CD14-positive monocyte (primary cell): ENCODE data around the gene KRTAP2-1. TPM values are rescaled to one million over a fixed set of nuclear protein-coding genes. Genes with fewer than 3 reads are reported as not detected.
"Not testable (repeated sequence)": the region's sequence is repeated elsewhere in the genome, so short reads cannot be mapped to it uniquely, and the experiment has no call there.

Experiments used
- DNase-seq, 3 donors: peaks; one replicate each; pipeline ENCODE4 v3.0.0-alpha.2; 2011 to 2022
- H2AFZ ChIP-seq: 2 replicates; pipeline ENCODE4 v1.6.0; 2012; ENCODE audit warnings: mild to moderate bottlenecking, low read depth, low read length, inconsistent platforms; ENCODE audit not compliant: insufficient read depth, poor library complexity, severe bottlenecking
- H3K27ac ChIP-seq, 2 donors: 1 replicate in 1 of 2; 2 replicates in 1 of 2; pipeline ENCODE4 v1.5.1; 2012 to 2013; ENCODE audit warnings: low read length in 2 of 2, control low read depth in 1 of 2, inconsistent platforms in 1 of 2, low read depth in 1 of 2, mild to moderate bottlenecking in 1 of 2
- H3K27me3 ChIP-seq, 2 donors: one replicate each; pipeline versions ENCODE4 v1.6.0 to v1.6.1; 2011 to 2013; ENCODE audit warnings: low read length in 2 of 2; ENCODE audit not compliant: control insufficient read depth in 2 of 2, insufficient read depth in 2 of 2
- H3K36me3 ChIP-seq, 2 donors: replicated peaks in 1 of 2; 1 replicate in 1 of 2; 2 replicates in 1 of 2; pipeline versions ENCODE4 v1.5.1 to v1.6.1; 2012 to 2013; ENCODE audit warnings: low read length in 2 of 2, control low read depth in 1 of 2, inconsistent platforms in 1 of 2, mild to moderate bottlenecking in 1 of 2; ENCODE audit not compliant: insufficient read depth in 2 of 2, control insufficient read depth in 1 of 2
- H3K4me1 ChIP-seq, 2 donors: 1 replicate in 1 of 2; 2 replicates in 1 of 2; pipeline versions ENCODE4 v1.5.1 to v1.6.1; 2012 to 2013; ENCODE audit warnings: low read length in 2 of 2, control low read depth in 1 of 2, inconsistent platforms in 1 of 2, mild to moderate bottlenecking in 1 of 2, moderate library complexity in 1 of 2; ENCODE audit not compliant: insufficient read depth in 2 of 2, control insufficient read depth in 1 of 2
- H3K4me2 ChIP-seq: replicated peaks from 2 replicates; pipeline ENCODE3; 2012; ENCODE audit warnings: low read length, moderate library complexity, mild to moderate bottlenecking; ENCODE audit not compliant: poor library complexity, severe bottlenecking; ENCODE audit errors: extremely low read depth
- H3K4me3 ChIP-seq, 3 experiments: fragments of 200-600 bp in 1 of 3; sonication (generic) in 1 of 3; replicated peaks in 1 of 3; 1 replicate in 2 of 3; 2 replicates in 1 of 3; pipeline ENCODE4 v1.5.1; 2011 to 2013; ENCODE audit warnings: low read length in 3 of 3, mild to moderate bottlenecking in 3 of 3, control low read depth in 2 of 3, low read depth in 2 of 3, inconsistent platforms in 1 of 3, moderate library complexity in 1 of 3
- H3K79me2 ChIP-seq: 2 replicates; pipeline ENCODE4 v1.6.0; 2012; ENCODE audit warnings: mild to moderate bottlenecking, control low read depth, inconsistent platforms, low read length, moderate library complexity; ENCODE audit not compliant: insufficient read depth
- H3K9ac ChIP-seq: 2 replicates; pipeline ENCODE4 v1.6.0; 2017; ENCODE audit warnings: low read length, mild to moderate bottlenecking; ENCODE audit not compliant: insufficient read depth, poor library complexity, severe bottlenecking
- H3K9me3 ChIP-seq, 2 donors: replicated peaks in 1 of 2; 1 replicate in 1 of 2; 2 replicates in 1 of 2; pipeline versions ENCODE4 v1.5.1 to v1.6.1; 2012 to 2013; ENCODE audit warnings: low read length in 2 of 2, control low read depth in 1 of 2; ENCODE audit not compliant: control insufficient read depth in 1 of 2, insufficient read depth in 1 of 2
- H4K20me1 ChIP-seq: 2 replicates; pipeline ENCODE4 v1.6.0; 2012; ENCODE audit warnings: mild to moderate bottlenecking, low read length, control low read depth, moderate library complexity; ENCODE audit not compliant: insufficient read depth
- H3K27ac Mint-ChIP-seq, 7 donors: one replicate each; pipeline ENCODE4 v1.8.0; 2020; ENCODE audit warnings: mild to moderate bottlenecking in 7 of 7, mixed read lengths in 7 of 7, moderate library complexity in 6 of 7, inconsistent platforms in 2 of 7
- H3K27me3 Mint-ChIP-seq, 3 donors: one replicate each; pipeline ENCODE4 v1.8.0; 2021 to 2022; ENCODE audit warnings: low read depth in 3 of 3, mild to moderate bottlenecking in 3 of 3, mixed read lengths in 3 of 3, moderate library complexity in 3 of 3, inconsistent platforms in 1 of 3
- H3K36me3 Mint-ChIP-seq, 2 donors: one replicate each; pipeline ENCODE4 v1.8.0; 2020; ENCODE audit warnings: mixed read lengths in 2 of 2, inconsistent platforms in 1 of 2, mild to moderate bottlenecking in 1 of 2
- H3K4me1 Mint-ChIP-seq: one replicate; pipeline ENCODE4 v1.8.0; 2020; ENCODE audit warnings: mild to moderate bottlenecking, mixed read lengths
- H3K4me3 Mint-ChIP-seq, 2 donors: one replicate each; pipeline ENCODE4 v1.8.0; 2020; ENCODE audit warnings: mild to moderate bottlenecking in 2 of 2, mixed read lengths in 2 of 2, moderate library complexity in 1 of 2
- H3K9me3 Mint-ChIP-seq, 7 donors: one replicate each; pipeline ENCODE4 v1.8.0; 2020 to 2022; ENCODE audit warnings: mixed read lengths in 7 of 7, mild to moderate bottlenecking in 6 of 7, moderate library complexity in 6 of 7, inconsistent platforms in 2 of 7
- CTCF ChIP-seq: fragments of 200-600 bp; IDR thresholded peaks from one replicate; pipeline ENCODE4 v1.8.0; 2022; ENCODE audit warnings: antibody characterized with exemption, mild to moderate bottlenecking
- WGBS: methylation state at CpG from one replicate; pipeline ENCODE4 v1.1.5; 2013; ENCODE audit warnings: missing lambda C conversion rate; ENCODE audit not compliant: insufficient coverage; 5-methylcytosine and 5-hydroxymethylcytosine counted together
- intact Hi-C, 2 donors: fragments of 100-400 bp; cut with micrococcal nuclease; formaldehyde crosslinking; loops; one replicate each; pipeline versions ENCODE4 v1.15.0 to v1.15.1; 2023
- polyA plus RNA-seq, 3 donors: library from polyadenylated mRNA; depleted of rRNA in 1 of 3; unstranded in 2 of 3; stranded (reverse) in 1 of 3; fragments of 300-500 nt in 2 of 3; fragments of >200 nt in 1 of 3; fragmentation: Illumina TruSeq in 2 of 3; gene quantifications; 1 replicate in 2 of 3; 2 replicates in 1 of 3; pipeline ENCODE4 v1.2.3, GENCODE V29; 2012 to 2021

The KRTAP2-1 gene
- polyA plus RNA-seq, 3 donors = not detected

DNA sequence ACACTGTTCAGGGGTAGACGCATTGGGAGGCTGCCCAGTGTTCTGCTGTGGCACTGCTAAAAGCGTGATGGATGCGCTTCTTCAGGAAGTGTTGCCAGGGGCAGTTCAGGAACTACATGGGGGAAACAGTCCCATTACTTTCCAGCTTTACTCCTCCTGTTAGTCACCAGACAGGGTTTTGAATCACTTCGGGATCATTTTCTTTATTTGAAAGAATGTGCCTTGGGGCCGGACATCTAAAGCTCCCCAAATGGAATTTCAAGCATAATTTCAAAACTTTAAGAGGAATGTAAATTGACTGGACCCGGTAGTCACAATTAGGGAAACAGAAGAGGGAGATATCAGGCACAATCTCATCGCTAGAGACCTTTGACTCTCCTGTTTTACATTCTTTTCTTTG lies 1.3 kb upstream of the KRTAP2-1 start:
- intact Hi-C loops = no loop called here
- Mint-ChIP-seq H3K4me1 (no peaks in the 10 kb centered on the region), H3K9me3 (peaks cover 0 to 7% (median under 1%) of the 10 kb centered on the region in 7 donors), H3K4me3 (peak overlapping the region in 1 of 2 donors; percentile 7), H3K27ac (no peak overlapping the region), H3K36me3 (no peaks in the 10 kb centered on the region), H3K27me3 (peaks cover 14 to 36% (median 22%) of the 10 kb centered on the region in 3 donors)
- no peak for TF ChIP-seq CTCF
- no peaks in the 10 kb centered on the region for H3K9me3 ChIP-seq
- no peak for DNase-seq
- no peaks in the 10 kb centered on the region for H3K79me2 ChIP-seq
- H4K20me1 ChIP-seq = no peaks in the 10 kb centered on the region
- H3K4me2 ChIP-seq = no peak overlapping the region
- H3K36me3 ChIP-seq = no peaks in the 10 kb centered on the region
- no peaks in the 10 kb centered on the region for H3K4me1 ChIP-seq
- H3K27me3 ChIP-seq = peaks cover 6 to 10% of the 10 kb centered on the region in 2 donors
- H3K4me3 ChIP-seq = no peak overlapping the region
- 80% methylated on average over 1 of the region's 7 CpGs for WGBS
- no peak overlapping the region for H3K27ac ChIP-seq
- no peak overlapping the region for H2AFZ ChIP-seq
- H3K9ac ChIP-seq = no peak overlapping the region

- Histone ChIP-seq H2AFZ (no peak overlapping the region), H3K4me3 (no peak overlapping the region), H3K9me3 (no peaks in the 10 kb centered on the region), H3K4me1 (no peaks in the 10 kb centered on the region), H3K79me2 (no peaks in the 10 kb centered on the region), H3K27me3 (peaks cover 4 to 5% of the 10 kb centered on the region in 2 donors), H3K4me2 (no peak overlapping the region), H3K9ac (no peak overlapping the region), H3K27ac (no peak overlapping the region), H4K20me1 (no peaks in the 10 kb centered on the region), H3K36me3 (no peaks in the 10 kb centered on the region)
- Mint-ChIP-seq H3K4me3 (no peak overlapping the region), H3K27ac (no peak overlapping the region), H3K9me3 (peaks cover 0 to 7% (median 2%) of the 10 kb centered on the region in 7 donors), H3K27me3 (peaks cover 7 to 21% (median 12%) of the 10 kb centered on the region in 3 donors), H3K4me1 (no peaks in the 10 kb centered on the region), H3K36me3 (no peaks in the 10 kb centered on the region)
- intact Hi-C loops = no loop called here
- WGBS = no CpG with 5 or more reads among the region's 1 CpG
- no peak for DNase-seq
- TF ChIP-seq CTCF = no peak
Measured at GRCh38 chr17:41042953-41043352, 4.2 kb downstream of the KRTAP2-1 start.

DNA sequence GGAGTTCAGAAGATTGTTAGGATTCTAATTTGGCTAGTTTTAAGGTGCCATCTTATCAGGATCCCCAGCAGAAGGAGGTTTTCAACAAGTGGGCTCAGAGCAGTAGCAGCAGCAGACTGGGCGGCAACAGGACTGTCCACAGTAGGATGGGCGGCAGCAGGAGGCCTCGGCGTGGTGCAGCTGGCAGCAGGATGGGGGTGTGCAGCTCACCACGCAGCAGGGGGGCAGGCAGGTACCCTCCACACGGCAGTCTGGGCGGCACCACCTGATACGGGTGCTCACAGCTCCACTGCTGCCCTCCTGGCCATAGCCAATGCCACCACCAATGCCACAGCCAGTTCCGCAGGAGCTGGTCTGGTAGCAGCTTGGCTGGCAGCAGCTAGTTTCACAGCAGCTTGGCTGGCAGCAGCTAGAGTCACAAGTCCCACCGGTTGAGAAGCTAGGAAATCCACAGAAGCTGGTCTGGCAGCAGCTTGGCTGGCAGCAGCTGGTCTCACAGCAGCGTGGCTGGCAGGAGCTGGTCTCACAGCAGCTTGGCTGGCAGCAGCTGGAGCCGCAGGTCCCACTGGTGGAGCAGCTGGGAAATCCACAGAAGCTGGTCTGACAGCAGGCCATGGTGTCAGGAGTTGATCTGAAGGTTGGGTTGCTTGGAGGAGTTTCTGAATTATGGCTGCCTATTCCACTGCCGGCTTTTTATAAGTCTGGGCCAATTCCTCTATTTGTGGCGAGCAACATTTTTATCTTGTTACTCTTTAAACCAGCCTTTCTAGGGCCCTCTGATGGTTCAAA lies 6.1 kb downstream of the KRTAP2-1 start, which contains the start of gene KRTAP1-1:
Gene KRTAP1-1 (minus strand): TSS at position 668 of the 789 bp plus-strand sequence. CDS start 53 bp downstream, at position 615.
- H3K9me3 ChIP-seq, H3K79me2 ChIP-seq, H3K27me3 Mint-ChIP-seq, H2AFZ ChIP-seq, H3K4me3 ChIP-seq, H3K9ac ChIP-seq, H4K20me1 ChIP-seq, H3K27ac ChIP-seq, DNase-seq, H3K4me3 Mint-ChIP-seq, H3K4me1 Mint-ChIP-seq, H3K27me3 ChIP-seq, intact Hi-C loops, H3K36me3 ChIP-seq, H3K36me3 Mint-ChIP-seq, H3K9me3 Mint-ChIP-seq, H3K4me2 ChIP-seq, H3K27ac Mint-ChIP-seq, H3K4me1 ChIP-seq: not testable (repeated sequence)
- 94% methylated on average over 6 of the region's 14 CpGs for WGBS
